NCI-H1694 treated with DMSO at 0.1 percent for 48 hours (cell line): Measurements from ENCODE around the gene ATM.
A peak's percentile ranks its signal among the peaks of the same experiment; 100 is the strongest.
"Not testable (repeated sequence)": the region's sequence is repeated elsewhere in the genome, so short reads cannot be mapped to it uniquely, and the experiment has no call there.

Experiments
- DNase-seq: peaks from one replicate; lab custom pipeline; 2025; lab: John Stamatoyannopoulos, UW

The ATM gene

GRCh38 chr11:108373505-108373904, 150.6 kb downstream of the ATM start:
- DNase-seq = not testable (repeated sequence)

GRCh38 chr11:108388576-108388975, 165.7 kb downstream of the ATM start:
- DNase-seq = no peak

- no peak for DNase-seq
These were observed 169.5 kb downstream of the ATM start for GRCh38 chr11:108392353-108392752.

- no peak for DNase-seq
These were observed 170.2 kb downstream of the ATM start for GRCh38 chr11:108393046-108393445.

- no peak for DNase-seq
These were observed 171.9 kb downstream of the ATM start for GRCh38 chr11:108394744-108395284.

- not testable (repeated sequence) for DNase-seq
These were observed 173.8 kb downstream of the ATM start for GRCh38 chr11:108396672-108397071.

GRCh38 chr11:108398439-108398838, 175.6 kb downstream of the ATM start:
- peak; percentile 10 for DNase-seq

- no peak for DNase-seq
These were observed 179.4 kb downstream of the ATM start for GRCh38 chr11:108402241-108402640.

- DNase-seq = no peak
These were observed 180.2 kb downstream of the ATM start for GRCh38 chr11:108403052-108403451.

- DNase-seq = no peak
These were observed 182.8 kb downstream of the ATM start for GRCh38 chr11:108405706-108406105.

- no peak for DNase-seq
These were observed 192.1 kb downstream of the ATM start for GRCh38 chr11:108414958-108415357.

- not testable (repeated sequence) for DNase-seq
These were observed 194.7 kb downstream of the ATM start for GRCh38 chr11:108417551-108417950.
